GM12878 (cell line): ENCODE measurements around the gene LRRN4. TPM values are rescaled to one million over a fixed set of nuclear protein-coding genes. Genes with fewer than 3 reads are reported as not detected.

Source experiments
- ATAC-seq: fragments of 200-7000 bp; cut with Tn5 transposase; 3 replicates; pipeline ENCODE4 v1.9.1; 2020; ENCODE audit warnings: mild to moderate bottlenecking, moderate library complexity
- BruUV-seq: library from RNA; stranded (reverse); fragments of 400-500 nt; replicated peaks from 2 replicates; lab custom pipeline; 2021; lab: Mats Ljungman, UMichigan
- CTCF ChIA-PET: fragments of 300-600 bp; sonication (Branson Sonifier 250); formaldehyde crosslinking; extraction: SDS; loops from one replicate; lab custom pipeline; 2021; ENCODE audit warnings: inconsistent platforms; lab: Yijun Ruan, JAX
- POLR2A ChIA-PET: fragments of 350-600 bp; formaldehyde crosslinking; extraction: SDS; loops from one replicate; lab custom pipeline; 2021; ENCODE audit warnings: inconsistent platforms; lab: Charles Lee
- RAD21 ChIA-PET: fragments of 300-600 bp; sonication (Branson Sonifier 250); formaldehyde crosslinking; loops from one replicate; lab custom pipeline; 2023; ENCODE audit warnings: antibody characterized with exemption; ENCODE audit not compliant: unreplicated experiment; lab: Charles Lee
- SMC1A ChIA-PET: fragments of 300-600 bp; sonication (Branson Sonifier 250); formaldehyde crosslinking; loops from one replicate; lab custom pipeline; 2023; ENCODE audit not compliant: unreplicated experiment, uncharacterized antibody; lab: Charles Lee
- DNase-seq: peaks from one replicate; pipeline ENCODE4 v3.0.0-alpha.2; 2011; ENCODE audit warnings: low read depth, low spot score
- FAIRE-seq: peaks from 3 replicates; lab custom pipeline; 2011; peaks lifted over from hg19 to GRCh38; lab: Jason Lieb, UNC
- H2AFZ ChIP-seq: 2 replicates; pipeline ENCODE4 v1.6.0; 2011; ENCODE audit warnings: low read depth, low read length, control low read depth; ENCODE audit not compliant: control insufficient read depth
- H3K27ac ChIP-seq: 2 replicates; pipeline ENCODE4 v1.5.1; 2011; ENCODE audit warnings: control low read depth; ENCODE audit not compliant: control insufficient read depth, insufficient read depth
- H3K27me3 ChIP-seq, 2 experiments: replicated peaks in 1 of 2; 2 replicates each; pipeline versions ENCODE4 v1.6.0 to v1.6.1; 2011; ENCODE audit warnings: low read length in 1 of 2; ENCODE audit not compliant: control insufficient read depth in 2 of 2, insufficient read depth in 2 of 2
- H3K36me3 ChIP-seq, 2 experiments: 2 replicates each; pipeline ENCODE4 v1.5.1; 2011; ENCODE audit warnings: low read length in 1 of 2; ENCODE audit not compliant: control insufficient read depth in 2 of 2, insufficient read depth in 2 of 2
- H3K4me1 ChIP-seq: 2 replicates; pipeline ENCODE4 v1.6.1; 2011; ENCODE audit warnings: mild to moderate bottlenecking, low read length, moderate library complexity, mixed read lengths; ENCODE audit not compliant: control insufficient read depth, insufficient read depth
- H3K4me2 ChIP-seq: 2 replicates; pipeline ENCODE4 v1.6.0; 2011; ENCODE audit warnings: control low read depth; ENCODE audit not compliant: control insufficient read depth, insufficient read depth
- H3K4me3 ChIP-seq: fragments of 200-600 bp; sonication (generic); 2 replicates; pipeline ENCODE4 v1.5.1; 2016
- H3K79me2 ChIP-seq: 2 replicates; pipeline ENCODE4 v1.6.0; 2011; ENCODE audit warnings: low read length; ENCODE audit not compliant: control insufficient read depth, insufficient read depth
- H3K9ac ChIP-seq: 2 replicates; pipeline ENCODE4 v1.8.0; 2011; ENCODE audit warnings: low read length, control low read depth, mixed read lengths; ENCODE audit not compliant: control insufficient read depth, insufficient read depth
- H3K9me3 ChIP-seq: replicated peaks from 3 replicates; pipeline ENCODE4 v1.5.1; 2011; ENCODE audit warnings: mild to moderate bottlenecking, low read length; ENCODE audit not compliant: control insufficient read depth, insufficient read depth
- H4K20me1 ChIP-seq: 2 replicates; pipeline ENCODE4 v1.6.0; 2011; ENCODE audit not compliant: control insufficient read depth, insufficient read depth
- BCL11A ChIP-seq: IDR thresholded peaks from 2 replicates; pipeline ENCODE4 v1.6.1; 2011; ENCODE audit warnings: low read depth, low read length
- BHLHE40 ChIP-seq, 2 experiments: fragments of 450-650 bp in 1 of 2; IDR thresholded peaks; 2 replicates each; pipeline ENCODE4 v1.6.1; 2011 to 2017; ENCODE audit warnings: low read depth in 2 of 2, borderline replicate concordance in 1 of 2, improper control_type of control experiment in 1 of 2, low read length in 1 of 2, mild to moderate bottlenecking in 1 of 2
- CHD2 ChIP-seq: IDR thresholded peaks from 2 replicates; pipeline ENCODE4 v1.6.1; 2011; ENCODE audit warnings: low read depth, low read length, improper control_type of control experiment, borderline replicate concordance
- EGR1 ChIP-seq, 2 experiments: IDR thresholded peaks; 1 replicate in 1 of 2; 2 replicates in 1 of 2; pipeline ENCODE4 v1.6.1; 2011 to 2012; ENCODE audit warnings: low read depth in 2 of 2, low read length in 2 of 2, borderline replicate concordance in 1 of 2, mild to moderate bottlenecking in 1 of 2, moderate library complexity in 1 of 2
- EP300 ChIP-seq, 2 experiments: fragments of 150-350 bp in 1 of 2; IDR thresholded peaks; 2 replicates each; pipeline ENCODE4 v1.6.1; 2011 to 2012; ENCODE audit warnings: low read depth in 2 of 2, low read length in 2 of 2, borderline replicate concordance in 1 of 2, improper control_type of control experiment in 1 of 2, inconsistent platforms in 1 of 2; ENCODE audit not compliant: control insufficient read depth in 1 of 2
- FOS ChIP-seq: IDR thresholded peaks from 3 replicates; pipeline ENCODE4 v1.6.1; 2011; ENCODE audit warnings: borderline replicate concordance; ENCODE audit not compliant: insufficient read length; ENCODE audit errors: extremely low read depth
- HDGF ChIP-seq: fragments of 450-650 bp; IDR thresholded peaks from 2 replicates; pipeline ENCODE4 v1.6.1; 2016; ENCODE audit warnings: antibody characterized with exemption
- LARP7 ChIP-seq: fragments of 450-650 bp; IDR thresholded peaks from 2 replicates; pipeline ENCODE4 v1.6.1; 2017; ENCODE audit warnings: mild to moderate bottlenecking
- PKNOX1 ChIP-seq: fragments of 450-650 bp; IDR thresholded peaks from 2 replicates; pipeline ENCODE4 v1.6.1; 2016; ENCODE audit warnings: mild to moderate bottlenecking
- RBBP5 ChIP-seq: fragments of 200-600 bp; sonication (generic); conservative IDR thresholded peaks from 2 replicates; pipeline ENCODE4 v1.6.1; 2016
- SMAD1 ChIP-seq: fragments of 450-650 bp; IDR thresholded peaks from 2 replicates; pipeline ENCODE4 v1.6.1; 2018; ENCODE audit warnings: mild to moderate bottlenecking, low read depth; ENCODE audit not compliant: partially characterized antibody
- WRNIP1 ChIP-seq: IDR thresholded peaks from 2 replicates; pipeline ENCODE4 v1.6.1; 2011; ENCODE audit warnings: low read depth, low read length, improper control_type of control experiment, borderline replicate concordance
- WGBS: methylation state at CpG from one replicate; pipeline ENCODE4 v1.1.6; 2016; ENCODE audit warnings: low lambda C conversion rate; ENCODE audit not compliant: insufficient replicate concordance, insufficient coverage; ENCODE audit errors: missing lambda C conversion rate; 5-methylcytosine and 5-hydroxymethylcytosine counted together
- in situ Hi-C: fragments of 300-500 bp; cut with MboI; formaldehyde crosslinking; loops from 9 replicates; pipeline ENCODE4 v1.14.3; 2018; ENCODE audit warnings: mixed read lengths
- intact Hi-C: fragments of 100-400 bp; cut with micrococcal nuclease; formaldehyde crosslinking; loops from one replicate; pipeline ENCODE4 v1.14.2; 2022; ENCODE audit not compliant: unreplicated experiment
- polyA plus RNA-seq, 11 experiments: library from polyadenylated mRNA; depleted of rRNA in 4 of 11; unstranded in 6 of 11; stranded (reverse) in 5 of 11; fragments of >200 nt; fragmentation: Nextera tagmentation in 4 of 11; fragmentation: Illumina TruSeq in 1 of 11; extraction: Ambion mirVana in 4 of 11; extraction: Trizol in 1 of 11; gene quantifications; 1 replicate in 1 of 11; 2 replicates in 10 of 11; pipeline versions ENCODE4 v1.2.1 to v1.2.3, GENCODE V29; 2011 to 2016; ENCODE audit warnings: inconsistent platforms in 2 of 11, missing spikeins in 2 of 11, low read depth in 1 of 11
- total RNA-seq, 4 experiments: library from RNA; depleted of rRNA in 3 of 4; stranded (reverse); fragments of >200 nt in 3 of 4; fragmentation: Illumina TruSeq in 1 of 4; extraction: Trizol in 1 of 4; gene quantifications; 2 replicates each; pipeline versions ENCODE4 v1.2.1 to v1.2.3, GENCODE V29; 2013 to 2021

LRRN4 gene
- total and polyA plus RNA-seq, 10 of the 15 experiments (the other 5 are each of a cell fraction or from before 2014, with no cell fraction given), result 0.11 TPM; not detected in 9

- Histone ChIP-seq H3K4me1 (no peaks in the 10 kb centered on the region), H3K36me3 (no peaks in the 10 kb centered on the region), H4K20me1 (no peaks in the 10 kb centered on the region), H3K27ac (no peak overlapping the region), H3K4me2 (no peak overlapping the region), H3K9ac (no peak overlapping the region), H3K27me3 (no peaks in the 10 kb centered on the region), H2AFZ (no peak overlapping the region), H3K79me2 (no peaks in the 10 kb centered on the region), H3K4me3 (no peak overlapping the region), H3K9me3 (no peaks in the 10 kb centered on the region)
- ATAC-seq, result no peak
- BruUV-seq, result no TSS peak
- no peak for DNase-seq
- no peak for TF ChIP-seq WRNIP1
- TF ChIP-seq SMAD1, result no peak
- no peak for TF ChIP-seq PKNOX1
- no peak for TF ChIP-seq FOS
- no peak for TF ChIP-seq EP300 (IDR thresholded peaks at IDR 0.05; ENCODE audit: borderline replicate concordance in 1 of 2, control insufficient read depth in 1 of 2, low read depth in 2 of 2, low read length in 2 of 2)
- TF ChIP-seq BCL11A, result no peak
- TF ChIP-seq LARP7, result no peak
- no peak for TF ChIP-seq EGR1 (IDR thresholded peaks at IDR 0.05; ENCODE audit: borderline replicate concordance in 1 of 2, low read depth in 2 of 2, low read length in 2 of 2)
- TF ChIP-seq RBBP5, result no peak
- TF ChIP-seq BHLHE40 (IDR thresholded peaks at IDR 0.05; ENCODE audit: borderline replicate concordance in 1 of 2, low read depth in 2 of 2, low read length in 1 of 2), result no peak
- no peak for TF ChIP-seq CHD2
- no peak for TF ChIP-seq HDGF
- in situ Hi-C loops, result no loop called here
- intact Hi-C loops, result no loop called here
- POLR2A ChIA-PET, result interaction anchor here (0.6 kb wide), 1 partner anchor 172 kb away, joined by 3 read pairs; no protein-coding TSS in a partner anchor
- RAD21 ChIA-PET, result interaction anchor here (0.7 kb wide), 1 partner anchor 691 kb away, joined by 3 read pairs; no protein-coding TSS in a partner anchor
- CTCF ChIA-PET, result no interaction called here
- no peak for FAIRE-seq
- SMC1A ChIA-PET, result no interaction called here
- 53% methylated on average over 2 of the region's 2 CpGs for WGBS
These were observed 46.4 kb upstream of the LRRN4 start for GRCh38 chr20:6100246-6100645.
